ENCODE measurements around the gene CHPF2.

DNA sequence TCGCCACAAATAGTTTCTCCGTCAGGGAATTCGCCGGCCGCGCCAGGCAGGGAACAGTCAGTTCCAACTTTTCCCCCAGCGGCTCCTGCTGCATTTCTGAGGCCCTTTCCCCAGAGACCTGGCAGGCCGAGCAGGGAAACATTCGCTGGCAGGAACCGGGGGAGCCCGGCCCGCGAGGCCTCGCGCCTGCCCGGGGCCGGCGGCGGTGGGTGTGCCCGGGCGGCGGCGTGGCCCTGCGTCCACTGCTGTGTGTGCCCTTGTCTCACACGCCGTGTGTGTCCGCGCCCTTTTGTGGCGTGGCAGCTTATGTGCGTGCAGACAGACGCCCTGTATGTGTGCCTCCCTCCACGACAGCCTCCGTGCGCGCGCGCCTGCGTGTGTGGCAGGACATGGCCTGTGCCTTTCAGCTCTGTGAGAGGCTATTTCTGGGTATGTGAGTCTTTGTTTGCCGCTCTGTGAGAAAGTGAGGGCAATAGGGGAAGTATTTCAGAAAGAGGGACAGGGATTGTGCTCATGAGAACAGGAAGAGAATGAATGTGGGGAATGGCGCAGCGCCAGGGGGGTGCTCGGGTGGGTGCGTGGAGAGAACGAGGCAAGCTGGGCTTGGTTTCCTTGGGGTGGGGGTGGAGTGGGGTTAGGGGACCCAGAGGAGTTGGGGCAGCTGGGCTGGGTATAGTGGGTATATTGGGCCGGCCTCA, 16.9 kb downstream of the CHPF2 start:
- TF ChIP-seq, protein P1, sequence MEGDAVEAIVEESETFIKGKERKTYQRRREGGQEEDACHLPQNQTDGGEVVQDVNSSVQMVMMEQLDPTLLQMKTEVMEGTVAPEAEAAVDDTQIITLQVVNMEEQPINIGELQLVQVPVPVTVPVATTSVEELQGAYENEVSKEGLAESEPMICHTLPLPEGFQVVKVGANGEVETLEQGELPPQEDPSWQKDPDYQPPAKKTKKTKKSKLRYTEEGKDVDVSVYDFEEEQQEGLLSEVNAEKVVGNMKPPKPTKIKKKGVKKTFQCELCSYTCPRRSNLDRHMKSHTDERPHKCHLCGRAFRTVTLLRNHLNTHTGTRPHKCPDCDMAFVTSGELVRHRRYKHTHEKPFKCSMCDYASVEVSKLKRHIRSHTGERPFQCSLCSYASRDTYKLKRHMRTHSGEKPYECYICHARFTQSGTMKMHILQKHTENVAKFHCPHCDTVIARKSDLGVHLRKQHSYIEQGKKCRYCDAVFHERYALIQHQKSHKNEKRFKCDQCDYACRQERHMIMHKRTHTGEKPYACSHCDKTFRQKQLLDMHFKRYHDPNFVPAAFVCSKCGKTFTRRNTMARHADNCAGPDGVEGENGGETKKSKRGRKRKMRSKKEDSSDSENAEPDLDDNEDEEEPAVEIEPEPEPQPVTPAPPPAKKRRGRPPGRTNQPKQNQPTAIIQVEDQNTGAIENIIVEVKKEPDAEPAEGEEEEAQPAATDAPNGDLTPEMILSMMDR (IDR thresholded peaks at IDR 0.05) = no peak
- TF ChIP-seq POLR2A (IDR thresholded peaks at IDR 0.05) = no peak
